NCI-H226 (cell line): ENCODE measurements around the gene PYHIN1.

ENCODE experiments used
- DNase-seq: peaks from one replicate; pipeline ENCODE4 v3.0.0-alpha.2; 2015

Gene PYHIN1

DNA sequence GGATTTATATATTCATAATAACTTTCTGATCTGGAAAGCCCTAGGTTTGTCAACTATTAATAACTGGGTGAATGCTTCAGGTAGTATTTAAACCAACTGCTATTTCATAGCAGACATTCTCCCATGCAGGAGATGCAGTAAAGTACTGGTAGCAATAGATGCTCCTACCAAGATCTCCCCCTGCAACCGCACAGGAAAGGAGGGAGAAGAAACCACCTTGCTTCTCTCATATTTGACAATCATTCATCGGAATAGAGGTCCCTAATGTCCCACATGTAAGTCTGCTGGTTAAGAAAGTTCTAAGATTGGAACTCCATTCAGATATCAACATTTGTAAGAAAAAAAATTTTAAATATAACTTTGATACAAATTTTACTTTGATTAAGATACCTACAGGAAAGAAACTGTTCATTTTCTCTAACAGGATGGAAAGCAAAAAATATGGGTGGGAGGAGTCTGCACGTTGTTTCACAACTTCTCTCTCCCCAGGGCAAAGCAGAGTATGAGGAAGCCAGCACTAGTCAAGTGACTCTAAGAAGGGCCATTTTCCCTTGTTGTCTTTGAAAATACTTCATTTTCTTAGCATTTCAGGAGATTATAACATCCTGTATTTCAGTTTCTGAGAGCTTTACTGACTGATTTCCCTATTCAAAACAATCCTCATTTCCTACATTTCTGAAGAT, at the start of gene PYHIN1:
Gene PYHIN1 (plus strand): TSS at position 498 of the 683 bp plus-strand sequence. CDS start 5,359 bp downstream, outside the sequence.
- no peak for DNase-seq

DNA sequence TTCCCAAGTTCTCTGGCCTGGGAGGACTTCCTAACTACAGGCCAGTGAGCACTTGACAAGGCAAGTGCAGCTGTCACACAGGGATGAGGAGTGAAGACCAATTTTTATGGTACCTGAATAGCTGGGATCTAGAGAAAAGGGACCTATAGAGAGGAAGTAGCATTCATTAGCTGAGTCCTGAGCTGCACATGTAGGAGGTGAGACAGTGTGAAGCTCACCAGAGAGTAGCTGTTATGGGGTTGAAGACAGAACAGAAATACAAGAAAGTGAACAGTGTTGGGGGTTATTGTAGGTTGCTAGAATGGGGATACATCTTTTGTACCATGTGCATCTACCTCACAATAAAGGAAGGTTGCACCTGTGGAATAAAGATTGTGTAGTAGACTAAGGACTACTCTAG, 37.7 kb upstream of the PYHIN1 start:
- no peak for DNase-seq

- DNase-seq, result no peak
Observed at GRCh38 chr1:158898722-158899121, 32.6 kb upstream of the PYHIN1 start.

DNA sequence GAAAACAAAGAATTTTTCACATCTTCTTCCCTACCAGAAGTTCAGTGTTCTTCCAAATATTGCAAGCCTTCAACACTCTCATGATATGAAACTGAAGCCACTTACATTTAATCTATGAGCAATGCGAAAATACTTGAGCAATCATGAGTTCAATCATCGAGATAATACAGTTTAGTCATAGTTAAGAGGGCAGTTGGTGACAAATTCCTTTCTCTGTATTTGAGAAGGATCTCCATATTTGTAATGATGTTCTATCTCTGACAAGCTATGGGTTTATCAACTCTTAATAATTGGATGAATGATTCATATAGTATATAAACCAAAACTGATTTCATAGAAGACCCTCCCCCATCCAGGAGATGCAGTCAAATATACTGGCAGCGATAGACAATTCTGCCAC, 29.7 kb upstream of the PYHIN1 start:
- no peak for DNase-seq

GRCh38 chr1:158916085-158916484, 15.3 kb upstream of the PYHIN1 start:
- no peak for DNase-seq

DNA sequence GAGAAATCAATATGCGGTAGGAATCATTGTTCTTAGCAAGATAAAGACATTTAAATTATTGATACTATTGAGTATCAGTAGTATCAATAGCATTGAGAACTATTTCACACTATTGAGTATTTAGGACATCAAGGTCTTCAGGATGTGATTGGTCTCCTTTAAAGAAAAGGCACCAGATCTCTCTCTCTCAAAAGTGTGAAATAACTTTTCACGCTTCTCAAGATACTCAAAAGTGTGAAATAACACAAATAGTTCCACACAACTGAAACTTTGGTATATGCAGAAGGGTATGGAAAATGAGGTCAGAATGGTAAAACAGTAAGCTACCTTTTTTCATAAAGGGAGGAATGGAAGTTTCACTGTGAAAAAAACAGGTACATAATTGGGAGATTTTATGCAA, 6.7 kb upstream of the PYHIN1 start:
- DNase-seq, result no peak

DNA sequence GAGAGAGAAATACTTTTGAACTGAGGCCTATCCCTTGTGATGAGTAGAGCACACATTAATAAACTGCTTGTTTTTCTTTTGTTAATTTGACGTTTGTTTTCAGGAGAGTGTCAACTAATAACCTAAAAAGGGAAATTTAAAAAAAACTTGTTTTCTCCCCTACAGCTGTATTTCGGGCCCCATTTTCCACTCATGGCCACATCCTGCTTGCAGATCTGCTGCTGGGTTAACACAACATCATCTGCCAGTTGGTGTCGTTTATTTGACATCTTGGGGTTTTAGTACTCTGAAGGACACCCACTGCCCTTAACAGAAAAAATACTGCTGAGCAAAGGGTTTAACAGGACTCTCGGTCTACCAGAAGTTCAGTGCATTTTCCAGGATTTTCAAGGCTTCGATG, 848 bp upstream of the PYHIN1 start:
- DNase-seq, result no peak

- DNase-seq, result no peak
Observed at GRCh38 chr1:158932171-158932570, 819 bp downstream of the PYHIN1 start.

DNA sequence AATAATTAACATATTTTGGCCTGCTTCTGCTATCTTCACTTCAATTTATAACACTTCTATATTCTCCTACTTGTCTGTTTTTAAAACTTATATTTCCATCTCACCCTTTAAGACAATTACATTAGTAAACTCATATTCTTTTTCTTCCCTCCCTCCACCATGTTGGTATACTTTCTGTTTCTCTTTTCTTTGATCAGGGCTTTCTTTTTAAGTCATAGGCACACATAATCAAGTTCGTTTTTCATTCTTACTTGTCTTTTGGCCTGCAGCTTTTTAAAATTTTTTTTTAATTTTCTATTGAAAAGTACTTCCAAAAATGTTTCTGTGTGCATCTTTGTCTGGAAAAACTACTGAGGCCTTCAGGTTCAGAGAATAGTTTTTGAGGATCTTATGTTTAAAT, 2.3 kb downstream of the PYHIN1 start:
- no peak for DNase-seq

GRCh38 chr1:158939180-158939579, 7.8 kb downstream of the PYHIN1 start:
- no peak for DNase-seq

- DNase-seq, result no peak
Observed at GRCh38 chr1:158941317-158941716, 10.0 kb downstream of the PYHIN1 start.

GRCh38 chr1:158942490-158942889, 11.1 kb downstream of the PYHIN1 start:
- no peak for DNase-seq

GRCh38 chr1:158943059-158943458, 11.7 kb downstream of the PYHIN1 start:
- no peak for DNase-seq

GRCh38 chr1:158945061-158945460, 13.7 kb downstream of the PYHIN1 start:
- no peak for DNase-seq

DNA sequence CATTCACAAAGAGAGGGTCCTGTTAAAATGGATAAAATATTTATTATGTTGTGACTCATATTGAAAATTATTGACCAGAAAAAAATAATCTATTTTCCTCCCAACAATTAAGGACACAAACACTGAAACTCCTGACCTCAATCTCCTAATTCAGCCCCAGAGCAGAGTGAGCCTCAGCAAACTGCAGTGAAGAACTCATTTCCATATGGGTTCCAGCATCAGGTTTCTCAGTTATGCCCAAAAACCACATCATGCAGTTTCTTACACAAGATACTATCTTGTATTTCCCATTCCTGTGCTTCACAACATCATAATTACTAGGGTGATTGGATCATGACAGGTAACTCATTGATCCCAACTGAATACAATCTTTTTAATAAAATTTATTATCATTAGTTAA, 15.4 kb downstream of the PYHIN1 start:
- no peak for DNase-seq

DNA sequence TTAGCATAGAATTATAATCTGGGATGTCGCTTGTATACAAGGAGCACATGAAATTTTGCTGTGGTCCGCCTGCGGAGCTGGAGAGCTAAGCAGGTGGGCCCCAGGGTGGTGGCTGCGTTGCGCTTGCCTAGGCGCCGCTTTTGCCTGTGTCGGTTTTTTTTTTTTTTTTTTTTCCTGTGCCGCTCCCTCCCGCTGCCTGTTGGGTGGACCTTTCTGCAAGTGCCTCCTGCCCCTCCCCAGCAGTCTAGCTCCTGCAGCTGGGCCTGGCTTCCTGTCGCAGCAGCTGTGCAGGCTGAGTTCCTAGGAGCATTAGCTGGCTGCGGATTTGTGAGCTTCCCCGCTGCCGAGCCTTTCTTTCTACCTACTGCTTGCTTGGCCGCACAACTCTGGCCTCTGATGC, 20.6 kb downstream of the PYHIN1 start:
- no peak for DNase-seq

GRCh38 chr1:158952416-158952815, 21.1 kb downstream of the PYHIN1 start:
- DNase-seq, result no peak

GRCh38 chr1:158961178-158961577, 29.8 kb downstream of the PYHIN1 start:
- no peak for DNase-seq

- DNase-seq, result no peak
Observed at GRCh38 chr1:158962983-158963382, 31.6 kb downstream of the PYHIN1 start.

DNA sequence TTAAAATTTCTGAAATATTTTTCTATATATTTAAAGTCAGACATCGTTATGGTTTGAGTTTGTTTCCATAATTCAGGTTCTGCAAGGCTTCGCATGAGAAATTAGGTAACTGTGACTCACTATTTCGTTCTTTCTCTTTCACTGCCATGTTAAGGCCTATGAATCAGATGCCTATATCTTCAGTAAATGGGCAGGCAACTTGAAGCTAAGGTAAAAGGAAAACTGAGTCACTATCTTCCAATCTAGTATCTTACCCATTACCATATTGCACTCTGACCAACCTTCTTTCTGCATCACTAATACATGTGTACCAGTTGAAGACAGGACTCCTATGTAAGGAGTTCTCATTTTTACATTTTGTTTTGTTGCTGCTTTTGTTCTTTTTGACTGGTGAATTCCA, 37.8 kb downstream of the PYHIN1 start:
- DNase-seq, result no peak

- DNase-seq, result no peak
Observed at GRCh38 chr1:158969855-158970254, 38.5 kb downstream of the PYHIN1 start.

DNA sequence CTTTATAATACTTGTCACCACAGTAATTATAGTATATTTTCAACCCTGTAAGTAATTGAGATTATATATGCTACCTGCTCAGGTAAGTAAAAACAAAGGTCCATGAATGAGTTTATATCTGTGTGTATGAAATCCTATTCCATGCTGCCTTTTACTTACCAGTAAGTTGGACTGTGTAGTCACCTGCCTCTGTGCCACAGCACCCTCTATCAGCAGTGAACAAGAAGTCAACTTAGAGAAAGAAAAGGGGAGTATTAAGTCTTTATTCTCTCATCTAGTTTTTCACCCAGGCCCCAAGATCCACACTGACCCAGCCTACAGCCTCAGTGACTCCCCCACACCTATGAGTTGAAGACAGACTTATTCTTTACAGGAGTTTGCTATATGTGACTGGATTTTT, 41.5 kb downstream of the PYHIN1 start:
- no peak for DNase-seq

DNA sequence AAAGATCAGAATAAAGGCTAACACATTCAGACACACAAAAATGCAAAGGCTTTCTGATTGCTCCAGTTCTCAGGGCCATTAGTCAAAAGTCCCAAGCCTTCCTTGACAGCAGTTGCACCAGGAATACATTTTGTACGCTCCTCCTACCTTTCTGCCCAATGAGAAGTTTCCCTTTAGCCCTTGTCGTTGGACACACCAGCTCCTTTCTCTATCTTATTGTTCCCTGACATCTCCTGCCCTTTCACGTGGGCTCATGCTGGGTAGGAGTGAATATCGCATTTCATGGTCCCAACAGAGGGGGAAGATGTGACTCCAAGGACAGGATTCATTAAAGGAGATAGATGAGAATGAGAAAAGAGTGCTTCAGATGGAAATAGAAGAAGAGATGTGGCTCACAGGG, 44.9 kb downstream of the PYHIN1 start:
- no peak for DNase-seq

DNA sequence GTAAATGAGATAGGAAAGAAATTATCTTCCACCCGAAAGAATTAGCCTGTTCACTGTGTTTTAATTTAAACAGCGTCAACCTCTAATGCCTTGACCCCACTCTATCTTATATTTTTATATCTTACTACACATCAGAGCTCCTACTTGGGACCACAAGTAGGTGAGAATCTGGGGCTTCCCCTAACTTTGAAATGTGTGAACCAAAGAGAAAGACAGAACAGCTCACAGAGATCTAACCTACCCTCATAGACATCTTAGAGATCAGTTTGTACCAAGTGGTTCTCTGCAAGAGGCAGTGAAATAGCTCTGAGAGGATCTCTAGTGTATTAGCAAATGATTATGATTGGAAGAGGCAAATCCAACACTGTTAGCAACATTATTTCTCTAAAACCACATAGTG, 47.4 kb downstream of the PYHIN1 start:
- no peak for DNase-seq

- DNase-seq, result no peak
Observed at GRCh38 chr1:158979229-158979628, 47.9 kb downstream of the PYHIN1 start.

DNA sequence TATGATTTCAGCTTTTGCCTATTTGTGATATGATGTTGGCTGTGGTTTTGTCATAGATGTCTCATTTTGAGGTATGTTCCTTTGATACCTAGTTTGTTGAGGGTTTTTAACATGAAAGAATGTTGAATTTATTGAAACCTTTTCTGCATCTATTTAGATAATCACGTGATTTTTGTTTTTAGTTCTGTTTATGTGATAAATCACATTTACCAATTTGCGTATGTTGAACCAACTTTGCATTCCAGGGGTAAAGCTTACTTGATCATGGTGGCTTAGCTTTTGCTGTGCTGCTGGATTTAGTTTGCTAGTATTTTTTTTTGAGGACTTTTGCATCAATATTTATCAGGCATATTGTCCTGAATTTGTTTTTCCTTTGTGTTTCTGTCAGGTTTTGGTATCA, 51.9 kb downstream of the PYHIN1 start:
- no peak for DNase-seq
